ENCODE measurements around the gene SSH2. TPM values are rescaled to one million over a fixed set of nuclear protein-coding genes. Genes with fewer than 3 reads are reported as not detected.

Gene SSH2
- total and polyA plus RNA-seq, 2 of the 13 experiments (the other 11 are each of a cell fraction or from before 2014, with no cell fraction given), result 6.0 to 6.4 TPM

DNA sequence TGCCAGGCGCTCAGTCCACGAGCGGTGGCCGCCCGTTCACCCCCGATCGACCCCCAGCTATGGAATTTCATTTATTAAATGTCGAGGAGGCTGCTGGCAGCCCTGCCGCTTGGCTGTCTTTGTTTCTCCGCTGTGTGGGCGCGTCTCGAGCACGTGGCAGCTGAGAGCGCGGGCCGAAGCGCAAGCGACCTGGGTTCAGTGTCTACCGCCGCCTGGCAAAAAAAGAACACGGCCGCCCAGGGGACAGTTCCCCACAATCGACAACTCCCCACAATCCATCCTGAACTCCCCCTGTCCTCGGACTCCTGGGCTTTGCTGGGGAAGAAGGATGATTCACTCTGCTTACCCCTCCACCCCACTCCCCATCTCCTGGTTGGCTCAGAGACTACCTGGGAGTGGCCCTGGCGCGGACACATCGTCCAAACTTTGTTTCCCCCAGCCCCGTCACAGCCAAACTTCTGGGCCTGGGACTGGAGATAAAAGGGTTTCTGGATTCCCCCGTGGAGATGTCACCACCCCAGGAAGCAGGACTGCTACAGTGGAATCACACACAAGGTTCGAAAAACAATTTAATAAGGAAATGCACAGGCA lies 338.8 kb downstream of the SSH2 start (continued):
- TF ChIP-seq, protein P1, sequence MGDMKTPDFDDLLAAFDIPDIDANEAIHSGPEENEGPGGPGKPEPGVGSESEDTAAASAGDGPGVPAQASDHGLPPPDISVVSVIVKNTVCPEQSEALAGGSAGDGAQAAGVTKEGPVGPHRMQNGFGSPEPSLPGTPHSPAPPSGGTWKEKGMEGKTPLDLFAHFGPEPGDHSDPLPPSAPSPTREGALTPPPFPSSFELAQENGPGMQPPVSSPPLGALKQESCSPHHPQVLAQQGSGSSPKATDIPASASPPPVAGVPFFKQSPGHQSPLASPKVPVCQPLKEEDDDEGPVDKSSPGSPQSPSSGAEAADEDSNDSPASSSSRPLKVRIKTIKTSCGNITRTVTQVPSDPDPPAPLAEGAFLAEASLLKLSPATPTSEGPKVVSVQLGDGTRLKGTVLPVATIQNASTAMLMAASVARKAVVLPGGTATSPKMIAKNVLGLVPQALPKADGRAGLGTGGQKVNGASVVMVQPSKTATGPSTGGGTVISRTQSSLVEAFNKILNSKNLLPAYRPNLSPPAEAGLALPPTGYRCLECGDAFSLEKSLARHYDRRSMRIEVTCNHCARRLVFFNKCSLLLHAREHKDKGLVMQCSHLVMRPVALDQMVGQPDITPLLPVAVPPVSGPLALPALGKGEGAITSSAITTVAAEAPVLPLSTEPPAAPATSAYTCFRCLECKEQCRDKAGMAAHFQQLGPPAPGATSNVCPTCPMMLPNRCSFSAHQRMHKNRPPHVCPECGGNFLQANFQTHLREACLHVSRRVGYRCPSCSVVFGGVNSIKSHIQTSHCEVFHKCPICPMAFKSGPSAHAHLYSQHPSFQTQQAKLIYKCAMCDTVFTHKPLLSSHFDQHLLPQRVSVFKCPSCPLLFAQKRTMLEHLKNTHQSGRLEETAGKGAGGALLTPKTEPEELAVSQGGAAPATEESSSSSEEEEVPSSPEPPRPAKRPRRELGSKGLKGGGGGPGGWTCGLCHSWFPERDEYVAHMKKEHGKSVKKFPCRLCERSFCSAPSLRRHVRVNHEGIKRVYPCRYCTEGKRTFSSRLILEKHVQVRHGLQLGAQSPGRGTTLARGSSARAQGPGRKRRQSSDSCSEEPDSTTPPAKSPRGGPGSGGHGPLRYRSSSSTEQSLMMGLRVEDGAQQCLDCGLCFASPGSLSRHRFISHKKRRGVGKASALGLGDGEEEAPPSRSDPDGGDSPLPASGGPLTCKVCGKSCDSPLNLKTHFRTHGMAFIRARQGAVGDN (CRISPR knock-in tag; IDR thresholded peaks at IDR 0.05), result peak; percentile 85
- TF ChIP-seq ZNF709 (CRISPR knock-in tag; IDR thresholded peaks at IDR 0.05), result 0 out of 2 replicates have a peak, but pooled peaks have one; percentile 46
- no peak for TF ChIP-seq ZNF160 (CRISPR knock-in tag; IDR thresholded peaks at IDR 0.05)
- TF ChIP-seq ISX (CRISPR knock-in tag; conservative IDR thresholded peaks at IDR 0.05), result no peak
- TF ChIP-seq SMARCC2 (IDR thresholded peaks at IDR 0.05), result no peak
- TF ChIP-seq GFI1 (CRISPR knock-in tag; IDR thresholded peaks at IDR 0.05; ENCODE audit: borderline replicate concordance), result no peak; the same call in 1 of the 2 replicates
- no peak for TF ChIP-seq SALL2 (CRISPR knock-in tag; IDR thresholded peaks at IDR 0.05)
- TF ChIP-seq MATR3 (CRISPR knock-in tag; IDR thresholded peaks at IDR 0.05), result no peak
- TF ChIP-seq MBD4 (IDR thresholded peaks at IDR 0.05; ENCODE audit: borderline replicate concordance, low read length), result no peak
- no peak for TF ChIP-seq JDP2 (CRISPR knock-in tag; IDR thresholded peaks at IDR 0.05; ENCODE audit: borderline replicate concordance)
- peak; percentile 50; the same call in 1 of the 2 replicates for TF ChIP-seq PHF8 (CRISPR knock-in tag; IDR thresholded peaks at IDR 0.05)
- TF ChIP-seq ZNF766 (CRISPR knock-in tag; IDR thresholded peaks at IDR 0.05; ENCODE audit: borderline replicate concordance), result no peak
- TF ChIP-seq AHR (CRISPR knock-in tag; IDR thresholded peaks at IDR 0.05), result peak; percentile 73
- no peak for TF ChIP-seq CREB1 (IDR thresholded peaks at IDR 0.05)
- no peak for TF ChIP-seq CREB1 (CRISPR knock-in tag; IDR thresholded peaks at IDR 0.05)
- TF ChIP-seq, protein P2, sequence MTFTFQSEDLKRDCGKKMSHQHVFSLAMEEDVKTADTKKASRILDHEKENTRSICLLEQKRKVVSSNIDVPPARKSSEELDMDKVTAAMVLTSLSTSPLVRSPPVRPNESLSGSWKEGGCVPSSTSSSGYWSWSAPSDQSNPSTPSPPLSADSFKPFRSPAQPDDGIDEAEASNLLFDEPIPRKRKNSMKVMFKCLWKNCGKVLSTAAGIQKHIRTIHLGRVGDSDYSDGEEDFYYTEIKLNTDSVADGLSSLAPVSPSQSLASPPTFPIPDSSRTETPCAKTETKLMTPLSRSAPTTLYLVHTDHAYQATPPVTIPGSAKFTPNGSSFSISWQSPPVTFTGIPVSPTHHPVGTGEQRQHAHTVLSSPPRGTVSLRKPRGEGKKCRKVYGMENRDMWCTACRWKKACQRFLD (CRISPR knock-in tag; IDR thresholded peaks at IDR 0.05; ENCODE audit: borderline replicate concordance), result no peak; the same call in 1 of the 2 replicates
- TF ChIP-seq, protein P3, sequence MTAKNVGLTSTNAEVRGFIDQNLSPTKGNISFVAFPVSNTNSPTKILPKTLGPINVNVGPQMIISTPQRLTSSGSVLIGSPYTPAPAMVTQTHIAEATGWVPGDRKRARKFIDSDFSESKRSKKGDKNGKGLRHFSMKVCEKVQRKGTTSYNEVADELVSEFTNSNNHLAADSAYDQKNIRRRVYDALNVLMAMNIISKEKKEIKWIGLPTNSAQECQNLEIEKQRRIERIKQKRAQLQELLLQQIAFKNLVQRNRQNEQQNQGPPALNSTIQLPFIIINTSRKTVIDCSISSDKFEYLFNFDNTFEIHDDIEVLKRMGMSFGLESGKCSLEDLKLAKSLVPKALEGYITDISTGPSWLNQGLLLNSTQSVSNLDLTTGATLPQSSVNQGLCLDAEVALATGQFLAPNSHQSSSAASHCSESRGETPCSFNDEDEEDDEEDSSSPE (CRISPR knock-in tag; IDR thresholded peaks at IDR 0.05), result peak; percentile 73; the same call in 1 of the 2 replicates
- TF ChIP-seq, protein P4, sequence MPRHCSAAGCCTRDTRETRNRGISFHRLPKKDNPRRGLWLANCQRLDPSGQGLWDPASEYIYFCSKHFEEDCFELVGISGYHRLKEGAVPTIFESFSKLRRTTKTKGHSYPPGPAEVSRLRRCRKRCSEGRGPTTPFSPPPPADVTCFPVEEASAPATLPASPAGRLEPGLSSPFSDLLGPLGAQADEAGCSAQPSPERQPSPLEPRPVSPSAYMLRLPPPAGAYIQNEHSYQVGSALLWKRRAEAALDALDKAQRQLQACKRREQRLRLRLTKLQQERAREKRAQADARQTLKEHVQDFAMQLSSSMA (CRISPR knock-in tag; IDR thresholded peaks at IDR 0.05), result peak; percentile 68
- no peak for TF ChIP-seq RFX5 (IDR thresholded peaks at IDR 0.05; ENCODE audit: low read depth, low read length)
- peak; percentile 27; the same call in 1 of the 2 replicates for TF ChIP-seq RARA (CRISPR knock-in tag; IDR thresholded peaks at IDR 0.05)
- TF ChIP-seq, protein P5, sequence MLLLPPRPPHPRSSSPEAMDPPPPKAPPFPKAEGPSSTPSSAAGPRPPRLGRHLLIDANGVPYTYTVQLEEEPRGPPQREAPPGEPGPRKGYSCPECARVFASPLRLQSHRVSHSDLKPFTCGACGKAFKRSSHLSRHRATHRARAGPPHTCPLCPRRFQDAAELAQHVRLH (CRISPR knock-in tag; IDR thresholded peaks at IDR 0.05; ENCODE audit: borderline replicate concordance, low read depth), result no peak
- no peak; the same call in 1 of the 2 replicates for TF ChIP-seq ZNF143 (CRISPR knock-in tag; IDR thresholded peaks at IDR 0.05)
- TF ChIP-seq ZNF510 (CRISPR knock-in tag; IDR thresholded peaks at IDR 0.05; ENCODE audit: low read depth), result peak; percentile 58; the same call in 1 of the 2 replicates

All from HepG2 (cell line).